ENCODE measurements around the gene GFOD2. TPM values are rescaled to one million over a fixed set of nuclear protein-coding genes. Genes with fewer than 3 reads are reported as not detected.

GFOD2 gene
- total and polyA plus RNA-seq, 2 of the 13 experiments (the other 11 are each of a cell fraction or from before 2014, with no cell fraction given) = 11.1 to 17.2 TPM

- TF ChIP-seq, protein P1, sequence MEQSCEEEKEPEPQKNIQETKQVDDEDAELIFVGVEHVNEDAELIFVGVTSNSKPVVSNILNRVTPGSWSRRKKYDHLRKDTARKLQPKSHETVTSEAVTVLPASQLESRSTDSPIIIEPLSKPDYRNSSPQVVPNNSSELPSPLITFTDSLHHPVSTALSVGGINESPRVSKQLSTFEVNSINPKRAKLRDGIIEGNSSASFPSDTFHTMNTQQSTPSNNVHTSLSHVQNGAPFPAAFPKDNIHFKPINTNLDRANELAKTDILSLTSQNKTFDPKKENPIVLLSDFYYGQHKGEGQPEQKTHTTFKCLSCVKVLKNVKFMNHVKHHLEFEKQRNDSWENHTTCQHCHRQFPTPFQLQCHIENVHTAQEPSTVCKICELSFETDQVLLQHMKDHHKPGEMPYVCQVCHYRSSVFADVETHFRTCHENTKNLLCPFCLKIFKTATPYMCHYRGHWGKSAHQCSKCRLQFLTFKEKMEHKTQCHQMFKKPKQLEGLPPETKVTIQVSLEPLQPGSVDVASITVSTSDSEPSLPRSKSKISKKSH (CRISPR knock-in tag; IDR thresholded peaks at IDR 0.05; ENCODE audit: borderline replicate concordance) = no peak
- TF ChIP-seq, protein P2, sequence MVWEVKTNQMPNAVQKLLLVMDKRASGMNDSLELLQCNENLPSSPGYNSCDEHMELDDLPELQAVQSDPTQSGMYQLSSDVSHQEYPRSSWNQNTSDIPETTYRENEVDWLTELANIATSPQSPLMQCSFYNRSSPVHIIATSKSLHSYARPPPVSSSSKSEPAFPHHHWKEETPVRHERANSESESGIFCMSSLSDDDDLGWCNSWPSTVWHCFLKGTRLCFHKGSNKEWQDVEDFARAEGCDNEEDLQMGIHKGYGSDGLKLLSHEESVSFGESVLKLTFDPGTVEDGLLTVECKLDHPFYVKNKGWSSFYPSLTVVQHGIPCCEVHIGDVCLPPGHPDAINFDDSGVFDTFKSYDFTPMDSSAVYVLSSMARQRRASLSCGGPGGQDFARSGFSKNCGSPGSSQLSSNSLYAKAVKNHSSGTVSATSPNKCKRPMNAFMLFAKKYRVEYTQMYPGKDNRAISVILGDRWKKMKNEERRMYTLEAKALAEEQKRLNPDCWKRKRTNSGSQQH (CRISPR knock-in tag; IDR thresholded peaks at IDR 0.05; ENCODE audit: low read depth) = no peak
- TF ChIP-seq KAT7 (CRISPR knock-in tag; IDR thresholded peaks at IDR 0.05; ENCODE audit: borderline replicate concordance) (no peak), TRAFD1 (CRISPR knock-in tag; IDR thresholded peaks at IDR 0.05; ENCODE audit: borderline replicate concordance) (no peak; the same call in 1 of the 2 replicates), PRDM4 (CRISPR knock-in tag; IDR thresholded peaks at IDR 0.05; ENCODE audit: borderline replicate concordance) (no peak), ZNF501 (CRISPR knock-in tag; IDR thresholded peaks at IDR 0.05) (no peak), ZNF253 (CRISPR knock-in tag; IDR thresholded peaks at IDR 0.05; ENCODE audit: borderline replicate concordance) (no peak), KMT2A (CRISPR knock-in tag; IDR thresholded peaks at IDR 0.05) (no peak), ZNF383 (CRISPR knock-in tag; IDR thresholded peaks at IDR 0.05; ENCODE audit: borderline replicate concordance) (no peak), IKZF1 (IDR thresholded peaks at IDR 0.05) (no peak), ZFP82 (CRISPR knock-in tag; IDR thresholded peaks at IDR 0.05; ENCODE audit: borderline replicate concordance) (no peak), ZBTB44 (CRISPR knock-in tag; IDR thresholded peaks at IDR 0.05) (no peak), MED13 (CRISPR knock-in tag; IDR thresholded peaks at IDR 0.05) (no peak)
- TF ChIP-seq, protein P3, sequence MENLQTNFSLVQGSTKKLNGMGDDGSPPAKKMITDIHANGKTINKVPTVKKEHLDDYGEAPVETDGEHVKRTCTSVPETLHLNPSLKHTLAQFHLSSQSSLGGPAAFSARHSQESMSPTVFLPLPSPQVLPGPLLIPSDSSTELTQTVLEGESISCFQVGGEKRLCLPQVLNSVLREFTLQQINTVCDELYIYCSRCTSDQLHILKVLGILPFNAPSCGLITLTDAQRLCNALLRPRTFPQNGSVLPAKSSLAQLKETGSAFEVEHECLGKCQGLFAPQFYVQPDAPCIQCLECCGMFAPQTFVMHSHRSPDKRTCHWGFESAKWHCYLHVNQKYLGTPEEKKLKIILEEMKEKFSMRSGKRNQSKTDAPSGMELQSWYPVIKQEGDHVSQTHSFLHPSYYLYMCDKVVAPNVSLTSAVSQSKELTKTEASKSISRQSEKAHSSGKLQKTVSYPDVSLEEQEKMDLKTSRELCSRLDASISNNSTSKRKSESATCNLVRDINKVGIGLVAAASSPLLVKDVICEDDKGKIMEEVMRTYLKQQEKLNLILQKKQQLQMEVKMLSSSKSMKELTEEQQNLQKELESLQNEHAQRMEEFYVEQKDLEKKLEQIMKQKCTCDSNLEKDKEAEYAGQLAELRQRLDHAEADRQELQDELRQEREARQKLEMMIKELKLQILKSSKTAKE (CRISPR knock-in tag; IDR thresholded peaks at IDR 0.05; ENCODE audit: borderline replicate concordance) = no peak
- TF ChIP-seq, protein P4, sequence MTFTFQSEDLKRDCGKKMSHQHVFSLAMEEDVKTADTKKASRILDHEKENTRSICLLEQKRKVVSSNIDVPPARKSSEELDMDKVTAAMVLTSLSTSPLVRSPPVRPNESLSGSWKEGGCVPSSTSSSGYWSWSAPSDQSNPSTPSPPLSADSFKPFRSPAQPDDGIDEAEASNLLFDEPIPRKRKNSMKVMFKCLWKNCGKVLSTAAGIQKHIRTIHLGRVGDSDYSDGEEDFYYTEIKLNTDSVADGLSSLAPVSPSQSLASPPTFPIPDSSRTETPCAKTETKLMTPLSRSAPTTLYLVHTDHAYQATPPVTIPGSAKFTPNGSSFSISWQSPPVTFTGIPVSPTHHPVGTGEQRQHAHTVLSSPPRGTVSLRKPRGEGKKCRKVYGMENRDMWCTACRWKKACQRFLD (CRISPR knock-in tag; IDR thresholded peaks at IDR 0.05; ENCODE audit: borderline replicate concordance) = 0 out of 2 replicates have a peak, but pooled peaks have one; percentile 56
- TF ChIP-seq, protein P5, sequence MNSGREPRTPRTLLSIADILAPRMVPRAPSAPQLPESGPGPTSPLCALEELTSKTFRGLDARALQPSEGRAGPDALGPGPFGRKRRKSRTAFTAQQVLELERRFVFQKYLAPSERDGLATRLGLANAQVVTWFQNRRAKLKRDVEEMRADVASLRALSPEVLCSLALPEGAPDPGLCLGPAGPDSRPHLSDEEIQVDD (CRISPR knock-in tag; IDR thresholded peaks at IDR 0.05; ENCODE audit: borderline replicate concordance) = no peak
These were observed 51.7 kb downstream of the GFOD2 start (continued) for GRCh38 chr16:67667453-67667816.
